ENCODE data around the gene PAX1.

PAX1 gene

GRCh38 chr20:21708738-21709534, 3.5 kb downstream of the PAX1 start:
- TF ChIP-seq GATA2 (IDR thresholded peaks at IDR 0.05; ENCODE audit: low read depth, low read length): no peak
- TF ChIP-seq GATA3 (IDR thresholded peaks at IDR 0.05; ENCODE audit: low read depth, low read length): no peak

GRCh38 chr20:21709535-21709904, 4.1 kb downstream of the PAX1 start:
- TF ChIP-seq GATA3 (IDR thresholded peaks at IDR 0.05; ENCODE audit: low read depth, low read length) (no peak), GATA2 (IDR thresholded peaks at IDR 0.05; ENCODE audit: low read depth, low read length) (no peak)

- TF ChIP-seq GATA2 (IDR thresholded peaks at IDR 0.05; ENCODE audit: low read depth, low read length): no peak
- TF ChIP-seq GATA3 (IDR thresholded peaks at IDR 0.05; ENCODE audit: low read depth, low read length): no peak
These were observed 4.9 kb downstream of the PAX1 start for GRCh38 chr20:21710341-21710740.

- TF ChIP-seq GATA3 (IDR thresholded peaks at IDR 0.05; ENCODE audit: low read depth, low read length) (no peak), GATA2 (IDR thresholded peaks at IDR 0.05; ENCODE audit: low read depth, low read length) (no peak)
These were observed 5.5 kb downstream of the PAX1 start for GRCh38 chr20:21710863-21711431.

- TF ChIP-seq GATA3 (IDR thresholded peaks at IDR 0.05; ENCODE audit: low read depth, low read length) (no peak), GATA2 (IDR thresholded peaks at IDR 0.05; ENCODE audit: low read depth, low read length) (no peak)
These were observed 7.1 kb downstream of the PAX1 start for GRCh38 chr20:21712443-21713059.

GRCh38 chr20:21713470-21713869, 8.0 kb downstream of the PAX1 start:
- TF ChIP-seq GATA3 (IDR thresholded peaks at IDR 0.05; ENCODE audit: low read depth, low read length) (no peak), GATA2 (IDR thresholded peaks at IDR 0.05; ENCODE audit: low read depth, low read length) (no peak)

GRCh38 chr20:21713901-21714296, 8.4 kb downstream of the PAX1 start:
- no peak for TF ChIP-seq GATA2 (IDR thresholded peaks at IDR 0.05; ENCODE audit: low read depth, low read length)
- no peak for TF ChIP-seq GATA3 (IDR thresholded peaks at IDR 0.05; ENCODE audit: low read depth, low read length)

- no peak for TF ChIP-seq GATA3 (IDR thresholded peaks at IDR 0.05; ENCODE audit: low read depth, low read length)
- no peak for TF ChIP-seq GATA2 (IDR thresholded peaks at IDR 0.05; ENCODE audit: low read depth, low read length)
These were observed 9.1 kb downstream of the PAX1 start for GRCh38 chr20:21714297-21715192.

- TF ChIP-seq GATA2 (IDR thresholded peaks at IDR 0.05; ENCODE audit: low read depth, low read length) (no peak), GATA3 (IDR thresholded peaks at IDR 0.05; ENCODE audit: low read depth, low read length) (no peak)
These were observed 9.9 kb downstream of the PAX1 start for GRCh38 chr20:21715193-21715881.

- no peak for TF ChIP-seq GATA2 (IDR thresholded peaks at IDR 0.05; ENCODE audit: low read depth, low read length)
- TF ChIP-seq GATA3 (IDR thresholded peaks at IDR 0.05; ENCODE audit: low read depth, low read length): no peak
These were observed 14.2 kb downstream of the PAX1 start for GRCh38 chr20:21719592-21720214.

GRCh38 chr20:21725892-21726291, 20.4 kb downstream of the PAX1 start:
- TF ChIP-seq GATA2 (IDR thresholded peaks at IDR 0.05; ENCODE audit: low read depth, low read length): no peak
- TF ChIP-seq GATA3 (IDR thresholded peaks at IDR 0.05; ENCODE audit: low read depth, low read length): no peak

GRCh38 chr20:21729316-21729715, 23.9 kb downstream of the PAX1 start:
- TF ChIP-seq GATA3 (IDR thresholded peaks at IDR 0.05; ENCODE audit: low read depth, low read length) (no peak), GATA2 (IDR thresholded peaks at IDR 0.05; ENCODE audit: low read depth, low read length) (no peak)

GRCh38 chr20:21739161-21739560, 33.7 kb downstream of the PAX1 start:
- TF ChIP-seq GATA3 (IDR thresholded peaks at IDR 0.05; ENCODE audit: low read depth, low read length) (no peak), GATA2 (IDR thresholded peaks at IDR 0.05; ENCODE audit: low read depth, low read length) (no peak)
